ENCODE results near the gene STK10.

DNA sequence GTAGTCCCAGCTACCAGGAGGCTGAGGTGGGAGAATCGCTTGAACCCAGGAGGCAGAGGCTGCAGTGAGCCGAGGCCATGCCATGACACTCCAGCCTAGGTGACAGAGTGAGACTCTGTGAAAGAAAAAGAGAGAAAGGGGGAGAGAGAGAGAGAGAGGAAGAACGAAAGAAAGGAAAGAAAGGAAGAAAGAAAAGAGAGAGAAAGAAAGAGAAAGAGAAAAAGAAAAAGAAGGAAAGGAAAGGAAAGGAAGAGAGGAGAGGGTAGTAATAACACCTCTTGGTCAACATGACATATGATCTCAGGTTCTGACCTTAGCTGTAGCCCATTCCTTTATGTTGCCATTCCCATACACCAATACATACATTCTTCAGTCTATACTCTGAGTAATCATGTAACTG lies 195.7 kb downstream of the STK10 start:
- TF ChIP-seq EZH2 (IDR thresholded peaks at IDR 0.05; ENCODE audit: low read length, unreplicated experiment) = no peak
- TF ChIP-seq, protein P1, sequence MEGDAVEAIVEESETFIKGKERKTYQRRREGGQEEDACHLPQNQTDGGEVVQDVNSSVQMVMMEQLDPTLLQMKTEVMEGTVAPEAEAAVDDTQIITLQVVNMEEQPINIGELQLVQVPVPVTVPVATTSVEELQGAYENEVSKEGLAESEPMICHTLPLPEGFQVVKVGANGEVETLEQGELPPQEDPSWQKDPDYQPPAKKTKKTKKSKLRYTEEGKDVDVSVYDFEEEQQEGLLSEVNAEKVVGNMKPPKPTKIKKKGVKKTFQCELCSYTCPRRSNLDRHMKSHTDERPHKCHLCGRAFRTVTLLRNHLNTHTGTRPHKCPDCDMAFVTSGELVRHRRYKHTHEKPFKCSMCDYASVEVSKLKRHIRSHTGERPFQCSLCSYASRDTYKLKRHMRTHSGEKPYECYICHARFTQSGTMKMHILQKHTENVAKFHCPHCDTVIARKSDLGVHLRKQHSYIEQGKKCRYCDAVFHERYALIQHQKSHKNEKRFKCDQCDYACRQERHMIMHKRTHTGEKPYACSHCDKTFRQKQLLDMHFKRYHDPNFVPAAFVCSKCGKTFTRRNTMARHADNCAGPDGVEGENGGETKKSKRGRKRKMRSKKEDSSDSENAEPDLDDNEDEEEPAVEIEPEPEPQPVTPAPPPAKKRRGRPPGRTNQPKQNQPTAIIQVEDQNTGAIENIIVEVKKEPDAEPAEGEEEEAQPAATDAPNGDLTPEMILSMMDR (conservative IDR thresholded peaks at IDR 0.05; ENCODE audit: low read depth, low read length) = no peak

Measured in PC-3 (cell line).